Panc1 (cell line): Measurements from ENCODE around the gene BTLA. TPM values are rescaled to one million over a fixed set of nuclear protein-coding genes. Genes with fewer than 3 reads are reported as not detected.

Experiments
- ATAC-seq: fragments of 200-7000 bp; cut with Tn5 transposase; 2 replicates; pipeline ENCODE4 v1.9.1; 2020; ENCODE audit warnings: mild to moderate bottlenecking, moderate library complexity
- BruUV-seq: library from RNA; stranded (reverse); fragments of 400-500 nt; replicated peaks from 2 replicates; lab custom pipeline; 2021; lab: Mats Ljungman, UMichigan
- CTCF ChIA-PET: fragments of 300-600 bp; sonication (Branson Sonifier 250); formaldehyde crosslinking; loops from one replicate; lab custom pipeline; 2022; ENCODE audit warnings: antibody characterized with exemption; lab: Charles Lee
- POLR2A ChIA-PET: fragments of 300-600 bp; sonication (Branson Sonifier 250); formaldehyde crosslinking; loops from one replicate; lab custom pipeline; 2022; ENCODE audit warnings: antibody characterized with exemption; lab: Charles Lee
- DNase-seq: peaks from one replicate; pipeline ENCODE4 v3.0.0-alpha.2; 2010; ENCODE audit warnings: low read depth, low spot score
- H3K27ac ChIP-seq: 2 replicates; pipeline ENCODE4 v1.5.1; 2011; ENCODE audit warnings: mild to moderate bottlenecking, low read length, inconsistent platforms
- H3K27me3 ChIP-seq: fragments of 200-500 bp; sonication (Bioruptor generic); 2 replicates; pipeline ENCODE4 v1.6.0; 2014; ENCODE audit warnings: low read length, inconsistent platforms; ENCODE audit not compliant: control insufficient read depth, insufficient read depth
- H3K36me3 ChIP-seq: fragments of 200-500 bp; sonication (Bioruptor generic); 2 replicates; pipeline ENCODE4 v1.5.1; 2014; ENCODE audit warnings: inconsistent platforms, mild to moderate bottlenecking, low read length, moderate library complexity; ENCODE audit not compliant: control insufficient read depth, insufficient read depth
- H3K4me1 ChIP-seq: 2 replicates; pipeline ENCODE4 v1.5.1; 2011; ENCODE audit warnings: inconsistent platforms, mild to moderate bottlenecking, low read length, moderate library complexity; ENCODE audit not compliant: control insufficient read depth, insufficient read depth
- H3K4me3 ChIP-seq, 2 experiments: 2 replicates each; pipeline ENCODE4 v1.5.1; 2011 to 2012; ENCODE audit warnings: low read depth in 2 of 2, low read length in 2 of 2, mild to moderate bottlenecking in 2 of 2, inconsistent platforms in 1 of 2, moderate library complexity in 1 of 2
- H3K9me3 ChIP-seq: fragments of 200-500 bp; sonication (Bioruptor generic); 2 replicates; pipeline ENCODE4 v1.5.1; 2014; ENCODE audit warnings: low read depth, mild to moderate bottlenecking, inconsistent platforms, low read length, moderate library complexity; ENCODE audit not compliant: control insufficient read depth, insufficient read depth
- CTCF ChIP-seq: fragments of 450-650 bp; IDR thresholded peaks from 2 replicates; pipeline ENCODE4 v1.5.1; 2017; ENCODE audit warnings: mild to moderate bottlenecking
- POLR2AphosphoS5 ChIP-seq: IDR thresholded peaks from 2 replicates; pipeline ENCODE4 v1.6.1; 2012; ENCODE audit warnings: mild to moderate bottlenecking, low read depth, low read length, moderate library complexity
- SIN3A ChIP-seq: IDR thresholded peaks from 2 replicates; pipeline ENCODE4 v1.6.1; 2012; ENCODE audit warnings: low read depth, mild to moderate bottlenecking, low read length, moderate library complexity, borderline replicate concordance; ENCODE audit not compliant: insufficient read depth
- TCF7L2 ChIP-seq: IDR thresholded peaks from 2 replicates; pipeline ENCODE4 v1.6.1; 2011; ENCODE audit warnings: mild to moderate bottlenecking, low read depth, low read length, inconsistent platforms
- in situ Hi-C: cut with HindIII; loops from 2 replicates; pipeline ENCODE4 v1.10.0; 2016; ENCODE audit warnings: low sequenced_read_pairs, low pct_unique_long_range_greater_than_20kb
- intact Hi-C: fragments of 100-400 bp; cut with micrococcal nuclease; formaldehyde crosslinking; loops from one replicate; pipeline ENCODE4 v1.10.0; 2022; ENCODE audit not compliant: unreplicated experiment
- total RNA-seq: library from RNA; stranded (reverse); gene quantifications from one replicate; pipeline ENCODE4 v1.2.1, GENCODE V29; 2021; ENCODE audit not compliant: unreplicated experiment
- TF ChIP-seq, protein P1 (sequence below), 2 experiments: IDR thresholded peaks; 2 replicates each; pipeline ENCODE4 v1.6.1; 2011 to 2012; ENCODE audit warnings: low read depth in 2 of 2, control low read depth in 1 of 2, low read length in 1 of 2, mild to moderate bottlenecking in 1 of 2, moderate library complexity in 1 of 2; ENCODE audit not compliant: insufficient read depth in 1 of 2

Gene BTLA
- total RNA-seq, 1 experiment from 2014 or later, result not detected

DNA sequence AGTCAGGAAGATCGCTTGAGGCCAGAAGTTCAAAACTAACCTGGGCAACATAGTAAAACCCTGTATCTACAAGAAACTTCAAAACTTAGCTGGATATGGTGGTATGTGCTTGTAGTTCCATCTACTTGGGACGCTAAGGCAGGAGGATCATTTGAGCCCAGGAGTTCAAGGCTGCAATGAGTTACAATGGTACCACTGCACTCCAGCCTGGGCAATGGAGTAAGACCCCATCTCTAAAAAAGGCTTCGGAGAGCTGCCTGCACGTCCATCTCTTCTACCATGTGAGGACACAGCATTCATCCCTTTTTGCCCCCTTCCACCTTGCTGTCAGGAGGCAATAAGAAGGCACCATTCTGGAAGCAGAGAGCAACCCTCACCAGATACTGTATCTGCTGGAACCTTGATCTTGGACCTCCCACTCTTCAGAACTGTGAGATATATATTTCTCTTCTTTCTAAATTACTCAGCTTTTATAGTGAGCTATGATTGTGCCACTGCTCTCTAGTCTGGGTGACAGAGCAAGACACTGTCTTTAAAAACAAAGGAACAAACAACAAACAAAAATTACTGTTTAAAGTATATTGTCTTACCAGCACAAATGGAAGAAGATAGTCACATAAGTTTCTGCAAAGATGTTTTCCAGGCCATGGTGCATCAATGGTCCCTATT, 4.2 kb upstream of the BTLA start:
- in situ Hi-C loops (no loop called here), intact Hi-C loops (no loop called here)
- no peaks in the 10 kb centered on the region for H3K9me3 ChIP-seq
- DNase-seq (no peak), ATAC-seq (no peak)
- H3K27me3 ChIP-seq, result no peaks in the 10 kb centered on the region; the same call in 1 of the 2 replicates
- H3K36me3 ChIP-seq, result no peaks in the 10 kb centered on the region
- BruUV-seq, result no TSS peak
- POLR2A ChIA-PET, result no interaction called here
- no peaks in the 10 kb centered on the region for H3K4me1 ChIP-seq
- TF ChIP-seq, protein P1, sequence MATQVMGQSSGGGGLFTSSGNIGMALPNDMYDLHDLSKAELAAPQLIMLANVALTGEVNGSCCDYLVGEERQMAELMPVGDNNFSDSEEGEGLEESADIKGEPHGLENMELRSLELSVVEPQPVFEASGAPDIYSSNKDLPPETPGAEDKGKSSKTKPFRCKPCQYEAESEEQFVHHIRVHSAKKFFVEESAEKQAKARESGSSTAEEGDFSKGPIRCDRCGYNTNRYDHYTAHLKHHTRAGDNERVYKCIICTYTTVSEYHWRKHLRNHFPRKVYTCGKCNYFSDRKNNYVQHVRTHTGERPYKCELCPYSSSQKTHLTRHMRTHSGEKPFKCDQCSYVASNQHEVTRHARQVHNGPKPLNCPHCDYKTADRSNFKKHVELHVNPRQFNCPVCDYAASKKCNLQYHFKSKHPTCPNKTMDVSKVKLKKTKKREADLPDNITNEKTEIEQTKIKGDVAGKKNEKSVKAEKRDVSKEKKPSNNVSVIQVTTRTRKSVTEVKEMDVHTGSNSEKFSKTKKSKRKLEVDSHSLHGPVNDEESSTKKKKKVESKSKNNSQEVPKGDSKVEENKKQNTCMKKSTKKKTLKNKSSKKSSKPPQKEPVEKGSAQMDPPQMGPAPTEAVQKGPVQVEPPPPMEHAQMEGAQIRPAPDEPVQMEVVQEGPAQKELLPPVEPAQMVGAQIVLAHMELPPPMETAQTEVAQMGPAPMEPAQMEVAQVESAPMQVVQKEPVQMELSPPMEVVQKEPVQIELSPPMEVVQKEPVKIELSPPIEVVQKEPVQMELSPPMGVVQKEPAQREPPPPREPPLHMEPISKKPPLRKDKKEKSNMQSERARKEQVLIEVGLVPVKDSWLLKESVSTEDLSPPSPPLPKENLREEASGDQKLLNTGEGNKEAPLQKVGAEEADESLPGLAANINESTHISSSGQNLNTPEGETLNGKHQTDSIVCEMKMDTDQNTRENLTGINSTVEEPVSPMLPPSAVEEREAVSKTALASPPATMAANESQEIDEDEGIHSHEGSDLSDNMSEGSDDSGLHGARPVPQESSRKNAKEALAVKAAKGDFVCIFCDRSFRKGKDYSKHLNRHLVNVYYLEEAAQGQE (IDR thresholded peaks at IDR 0.05; ENCODE audit: insufficient read depth in 1 of 2, low read depth in 2 of 2, low read length in 1 of 2), result no peak
- TF ChIP-seq SIN3A, result no peak
- no peak for TF ChIP-seq TCF7L2
- TF ChIP-seq CTCF, result no peak
- no peak for TF ChIP-seq POLR2AphosphoS5
- H3K27ac ChIP-seq, result no peak overlapping the region
- CTCF ChIA-PET, result no interaction called here
- H3K4me3 ChIP-seq, result no peak overlapping the region

GRCh38 chr3:112500621-112501020, 1.3 kb upstream of the BTLA start:
- no peak overlapping the region for H3K4me3 ChIP-seq
- DNase-seq (no peak), ATAC-seq (no peak)
- in situ Hi-C loops (no loop called here), intact Hi-C loops (no loop called here)
- CTCF ChIA-PET, result no interaction called here
- no peaks in the 10 kb centered on the region; the same call in 1 of the 2 replicates for H3K27me3 ChIP-seq
- no peaks in the 10 kb centered on the region for H3K4me1 ChIP-seq
- no TSS peak for BruUV-seq
- no peaks in the 10 kb centered on the region for H3K36me3 ChIP-seq
- no peaks in the 10 kb centered on the region for H3K9me3 ChIP-seq
- H3K27ac ChIP-seq, result no peak overlapping the region
- POLR2A ChIA-PET, result no interaction called here
- no peak for TF ChIP-seq CTCF
- no peak for TF ChIP-seq SIN3A
- no peak for TF ChIP-seq POLR2AphosphoS5
- TF ChIP-seq, protein P1 (IDR thresholded peaks at IDR 0.05; ENCODE audit: insufficient read depth in 1 of 2, low read depth in 2 of 2, low read length in 1 of 2), result no peak
- TF ChIP-seq TCF7L2, result no peak
